GM10266 (cell line): ENCODE results near the gene ZMIZ2.
"Not testable (repeated sequence)": the region's sequence is repeated elsewhere in the genome, so short reads cannot be mapped to it uniquely, and the experiment has no call there.

ENCODE experiments used
- DNase-seq: peaks from one replicate; pipeline ENCODE4 v3.0.0; 2012; ENCODE audit errors: extremely low spot score
- TF ChIP-seq, protein P1 (sequence below): IDR thresholded peaks from 2 replicates; pipeline ENCODE4 v1.5.1; 2012; ENCODE audit warnings: mild to moderate bottlenecking, low read depth; ENCODE audit not compliant: control insufficient read depth, insufficient read depth; ENCODE audit errors: missing control alignments

The ZMIZ2 gene, protein sequence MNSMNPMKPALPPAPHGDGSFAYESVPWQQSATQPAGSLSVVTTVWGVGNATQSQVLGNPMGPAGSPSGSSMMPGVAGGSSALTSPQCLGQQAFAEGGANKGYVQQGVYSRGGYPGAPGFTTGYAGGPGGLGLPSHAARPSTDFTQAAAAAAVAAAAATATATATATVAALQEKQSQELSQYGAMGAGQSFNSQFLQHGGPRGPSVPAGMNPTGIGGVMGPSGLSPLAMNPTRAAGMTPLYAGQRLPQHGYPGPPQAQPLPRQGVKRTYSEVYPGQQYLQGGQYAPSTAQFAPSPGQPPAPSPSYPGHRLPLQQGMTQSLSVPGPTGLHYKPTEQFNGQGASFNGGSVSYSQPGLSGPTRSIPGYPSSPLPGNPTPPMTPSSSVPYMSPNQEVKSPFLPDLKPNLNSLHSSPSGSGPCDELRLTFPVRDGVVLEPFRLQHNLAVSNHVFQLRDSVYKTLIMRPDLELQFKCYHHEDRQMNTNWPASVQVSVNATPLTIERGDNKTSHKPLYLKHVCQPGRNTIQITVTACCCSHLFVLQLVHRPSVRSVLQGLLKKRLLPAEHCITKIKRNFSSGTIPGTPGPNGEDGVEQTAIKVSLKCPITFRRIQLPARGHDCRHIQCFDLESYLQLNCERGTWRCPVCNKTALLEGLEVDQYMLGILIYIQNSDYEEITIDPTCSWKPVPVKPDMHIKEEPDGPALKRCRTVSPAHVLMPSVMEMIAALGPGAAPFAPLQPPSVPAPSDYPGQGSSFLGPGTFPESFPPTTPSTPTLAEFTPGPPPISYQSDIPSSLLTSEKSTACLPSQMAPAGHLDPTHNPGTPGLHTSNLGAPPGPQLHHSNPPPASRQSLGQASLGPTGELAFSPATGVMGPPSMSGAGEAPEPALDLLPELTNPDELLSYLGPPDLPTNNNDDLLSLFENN

DNA sequence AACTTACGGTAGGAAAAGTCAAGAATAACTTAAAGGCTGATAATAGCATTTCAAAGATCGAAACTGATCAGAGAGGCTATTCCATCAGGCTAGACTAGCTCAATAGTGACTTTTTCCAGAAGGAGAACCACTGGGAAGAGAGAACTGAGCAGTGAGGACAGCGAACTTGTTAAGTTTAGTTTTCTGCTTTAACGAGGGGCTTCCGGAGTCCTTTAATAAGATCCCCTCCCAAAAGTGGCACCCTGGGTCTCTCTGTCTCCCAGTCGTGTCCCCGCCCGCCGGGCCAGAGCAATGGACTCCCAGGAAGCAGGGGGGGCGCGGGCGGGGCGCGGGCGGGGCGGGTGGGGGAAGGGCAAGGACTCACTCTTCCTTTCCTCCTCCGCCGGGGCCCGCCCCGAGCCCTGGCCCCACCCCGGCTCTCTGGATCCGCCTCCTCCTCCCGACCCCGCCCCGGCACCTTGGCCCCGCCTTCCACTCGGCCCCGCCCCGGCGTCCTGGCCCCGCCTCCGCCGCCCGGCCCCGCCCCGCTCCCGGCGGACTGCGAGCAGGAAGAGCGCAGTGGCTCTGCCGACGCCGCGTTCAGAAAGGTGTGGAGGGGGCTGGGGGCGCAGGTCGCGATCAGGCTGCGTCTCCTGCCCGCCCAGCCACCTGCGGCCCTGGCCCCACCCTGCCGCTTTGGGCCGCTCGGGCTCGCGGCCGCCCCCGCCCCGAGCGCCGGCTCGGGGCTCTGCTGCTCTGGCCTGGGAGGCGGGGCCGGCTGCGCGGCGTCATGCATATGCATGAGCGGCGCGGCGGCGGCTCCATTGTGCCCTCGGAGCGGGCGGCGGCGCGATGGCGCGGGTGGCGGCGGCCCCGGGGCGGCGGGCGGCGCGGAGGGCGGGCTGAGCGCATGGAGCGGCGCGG lies at the start of gene ZMIZ2:
ZMIZ2 (plus strand) TSS at position 803 of the 903 bp plus-strand sequence. CDS start 7,403 bp downstream, outside the sequence.
- peak; percentile 98 for DNase-seq

DNA sequence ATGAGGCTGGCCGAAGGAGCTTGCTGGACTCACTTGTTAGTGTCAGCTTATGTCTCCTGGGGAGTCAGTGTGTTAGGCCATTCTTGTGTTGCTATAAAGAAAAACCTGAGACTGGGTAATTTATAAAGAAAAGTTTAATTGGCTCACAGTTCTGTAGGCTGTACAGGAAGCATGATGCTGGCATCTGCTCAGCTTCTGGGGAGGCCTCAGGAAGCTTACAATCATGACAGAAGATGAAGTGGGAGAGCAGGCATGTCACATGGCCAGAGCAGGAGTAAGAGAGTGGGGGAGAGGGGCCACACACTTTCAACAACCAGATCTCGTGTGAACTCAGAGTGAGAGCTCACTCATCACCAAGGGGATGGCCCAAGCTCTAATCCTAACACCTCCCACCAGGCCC lies 49.0 kb upstream of the ZMIZ2 start:
- DNase-seq = not testable (repeated sequence)

More for the DNA sequence above, at the start of gene ZMIZ2:
- TF ChIP-seq, protein P1, sequence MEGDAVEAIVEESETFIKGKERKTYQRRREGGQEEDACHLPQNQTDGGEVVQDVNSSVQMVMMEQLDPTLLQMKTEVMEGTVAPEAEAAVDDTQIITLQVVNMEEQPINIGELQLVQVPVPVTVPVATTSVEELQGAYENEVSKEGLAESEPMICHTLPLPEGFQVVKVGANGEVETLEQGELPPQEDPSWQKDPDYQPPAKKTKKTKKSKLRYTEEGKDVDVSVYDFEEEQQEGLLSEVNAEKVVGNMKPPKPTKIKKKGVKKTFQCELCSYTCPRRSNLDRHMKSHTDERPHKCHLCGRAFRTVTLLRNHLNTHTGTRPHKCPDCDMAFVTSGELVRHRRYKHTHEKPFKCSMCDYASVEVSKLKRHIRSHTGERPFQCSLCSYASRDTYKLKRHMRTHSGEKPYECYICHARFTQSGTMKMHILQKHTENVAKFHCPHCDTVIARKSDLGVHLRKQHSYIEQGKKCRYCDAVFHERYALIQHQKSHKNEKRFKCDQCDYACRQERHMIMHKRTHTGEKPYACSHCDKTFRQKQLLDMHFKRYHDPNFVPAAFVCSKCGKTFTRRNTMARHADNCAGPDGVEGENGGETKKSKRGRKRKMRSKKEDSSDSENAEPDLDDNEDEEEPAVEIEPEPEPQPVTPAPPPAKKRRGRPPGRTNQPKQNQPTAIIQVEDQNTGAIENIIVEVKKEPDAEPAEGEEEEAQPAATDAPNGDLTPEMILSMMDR = no peak

DNA sequence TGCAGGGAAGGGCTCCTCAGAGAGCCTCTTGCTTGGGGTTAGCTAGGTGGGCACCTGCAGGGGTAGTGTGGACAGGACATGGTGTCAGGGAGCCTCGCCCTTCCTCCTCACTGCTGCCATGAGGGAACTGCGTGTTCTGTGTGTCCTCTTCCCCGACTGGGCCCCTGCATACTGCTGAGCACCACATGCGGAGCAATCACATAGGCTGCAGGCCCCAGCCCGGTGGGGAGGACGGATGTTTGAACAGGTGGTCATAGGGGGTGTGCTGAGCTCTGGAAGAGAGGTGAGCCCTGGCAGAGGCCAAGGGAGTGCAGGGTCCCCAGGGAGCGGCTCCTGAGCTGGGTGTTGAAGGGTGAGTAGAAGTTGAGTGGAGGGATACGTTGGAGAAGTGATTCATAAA lies 48.3 kb upstream of the ZMIZ2 start:
- no peak for DNase-seq
- TF ChIP-seq, protein P1 = no peak

DNA sequence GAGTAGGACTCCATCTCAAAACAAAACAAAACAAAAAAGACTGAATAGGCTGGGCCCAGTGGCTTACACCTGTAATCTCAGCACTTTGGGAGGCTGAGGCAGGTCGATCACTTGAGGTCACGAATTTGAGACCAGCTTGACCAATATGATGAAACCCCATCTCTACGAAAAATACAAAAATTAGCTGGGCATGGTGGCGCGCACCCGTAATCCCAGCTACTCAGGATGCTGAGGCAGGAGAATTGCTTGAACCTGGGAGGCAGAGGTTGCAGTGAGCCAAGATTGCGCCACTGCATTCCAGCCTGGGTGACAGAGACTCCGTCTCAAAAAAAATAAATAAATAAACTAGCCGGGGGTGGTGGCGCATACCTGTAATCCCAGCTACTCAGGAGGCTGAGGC lies 45.3 kb upstream of the ZMIZ2 start:
- not testable (repeated sequence) for DNase-seq

DNA sequence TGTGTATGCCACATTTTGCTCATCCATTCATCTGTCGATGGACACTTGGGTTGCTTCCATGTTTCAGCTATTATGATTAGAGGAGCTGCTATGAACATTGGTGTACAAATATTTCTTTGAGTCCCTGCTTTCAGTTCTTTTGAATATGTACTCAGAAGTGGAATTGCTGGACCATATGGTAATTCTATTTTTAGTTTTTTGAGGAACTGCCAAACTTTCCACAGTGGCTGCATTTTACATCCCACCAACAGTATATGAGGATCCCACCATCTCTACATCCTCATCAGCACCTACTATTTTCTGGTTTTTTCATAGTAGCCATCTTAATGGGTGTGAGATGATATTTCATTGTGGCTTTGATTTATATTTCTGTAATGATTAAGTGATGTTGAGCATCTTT lies 44.7 kb upstream of the ZMIZ2 start:
- no peak for DNase-seq
- TF ChIP-seq, protein P1 = no peak

DNA sequence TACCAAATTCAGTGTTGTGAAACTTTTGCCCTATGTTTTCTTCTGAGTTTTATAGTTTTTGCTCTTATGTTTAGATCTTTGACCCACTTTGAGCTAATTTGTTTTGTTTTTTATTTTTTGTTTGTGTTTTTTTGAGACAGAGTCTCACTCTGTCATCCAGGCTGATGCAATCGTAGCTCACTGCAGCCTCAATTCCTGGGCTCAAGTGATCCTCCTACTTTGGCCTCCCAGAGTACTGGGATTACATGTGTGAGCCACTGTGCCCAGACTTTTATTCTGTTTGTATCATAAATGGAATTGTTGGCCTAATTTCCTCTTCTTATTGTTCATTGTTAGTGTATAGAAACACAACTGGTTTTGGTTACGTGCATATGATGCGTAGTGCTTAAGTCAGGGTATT lies 43.2 kb upstream of the ZMIZ2 start:
- DNase-seq = no peak
- TF ChIP-seq, protein P1 = no peak

DNA sequence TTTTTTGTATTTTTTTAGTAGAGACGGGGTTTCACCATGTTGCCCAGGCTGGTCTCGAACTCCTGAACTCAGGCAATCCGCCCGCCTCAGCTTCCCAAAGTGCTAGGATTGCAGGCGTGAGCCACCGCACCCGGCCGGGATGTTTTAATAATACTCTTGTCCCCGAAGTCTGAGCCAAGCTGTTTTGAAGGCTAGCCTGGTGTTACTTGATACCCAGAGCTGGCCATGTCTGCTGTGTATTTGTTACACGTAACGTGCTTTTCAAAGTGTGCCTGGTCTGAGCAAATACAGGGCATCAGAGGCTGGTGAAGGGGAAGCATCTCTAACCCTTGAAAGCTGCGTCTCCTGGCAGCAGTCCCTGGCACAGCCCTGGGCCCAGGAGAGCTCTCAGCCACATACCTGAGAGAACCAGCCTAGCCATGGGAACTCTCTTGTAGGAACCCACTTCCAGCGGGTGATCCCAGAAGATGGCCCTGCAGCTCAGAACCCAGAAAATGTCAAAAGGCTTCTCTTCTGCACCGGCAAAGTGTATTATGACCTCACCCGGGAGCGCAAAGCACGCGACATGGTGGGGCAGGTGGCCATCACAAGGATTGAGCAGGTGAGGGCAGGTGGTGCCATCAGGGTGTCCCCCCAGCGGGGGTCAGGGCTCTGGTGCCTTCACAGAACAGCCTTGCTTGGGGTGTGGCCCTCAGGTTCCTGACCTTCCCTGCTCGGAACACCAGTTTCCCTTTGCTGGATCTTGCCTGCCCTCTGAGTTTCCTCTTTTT lies 41.7 kb upstream of the ZMIZ2 start:
- TF ChIP-seq, protein P1 = no peak
- peak; percentile 4 for DNase-seq
